ENCODE data around the gene CRIP2. TPM values are rescaled to one million over a fixed set of nuclear protein-coding genes. Genes with fewer than 3 reads are reported as not detected.

CRIP2 gene
- total and polyA plus RNA-seq, 2 of the 13 experiments (the other 11 are each of a cell fraction or from before 2014, with no cell fraction given): 31.6 to 37.9 TPM

GRCh38 chr14:105480807-105481801, 6.5 kb downstream of the CRIP2 start (continued):
- TF ChIP-seq, protein P1, sequence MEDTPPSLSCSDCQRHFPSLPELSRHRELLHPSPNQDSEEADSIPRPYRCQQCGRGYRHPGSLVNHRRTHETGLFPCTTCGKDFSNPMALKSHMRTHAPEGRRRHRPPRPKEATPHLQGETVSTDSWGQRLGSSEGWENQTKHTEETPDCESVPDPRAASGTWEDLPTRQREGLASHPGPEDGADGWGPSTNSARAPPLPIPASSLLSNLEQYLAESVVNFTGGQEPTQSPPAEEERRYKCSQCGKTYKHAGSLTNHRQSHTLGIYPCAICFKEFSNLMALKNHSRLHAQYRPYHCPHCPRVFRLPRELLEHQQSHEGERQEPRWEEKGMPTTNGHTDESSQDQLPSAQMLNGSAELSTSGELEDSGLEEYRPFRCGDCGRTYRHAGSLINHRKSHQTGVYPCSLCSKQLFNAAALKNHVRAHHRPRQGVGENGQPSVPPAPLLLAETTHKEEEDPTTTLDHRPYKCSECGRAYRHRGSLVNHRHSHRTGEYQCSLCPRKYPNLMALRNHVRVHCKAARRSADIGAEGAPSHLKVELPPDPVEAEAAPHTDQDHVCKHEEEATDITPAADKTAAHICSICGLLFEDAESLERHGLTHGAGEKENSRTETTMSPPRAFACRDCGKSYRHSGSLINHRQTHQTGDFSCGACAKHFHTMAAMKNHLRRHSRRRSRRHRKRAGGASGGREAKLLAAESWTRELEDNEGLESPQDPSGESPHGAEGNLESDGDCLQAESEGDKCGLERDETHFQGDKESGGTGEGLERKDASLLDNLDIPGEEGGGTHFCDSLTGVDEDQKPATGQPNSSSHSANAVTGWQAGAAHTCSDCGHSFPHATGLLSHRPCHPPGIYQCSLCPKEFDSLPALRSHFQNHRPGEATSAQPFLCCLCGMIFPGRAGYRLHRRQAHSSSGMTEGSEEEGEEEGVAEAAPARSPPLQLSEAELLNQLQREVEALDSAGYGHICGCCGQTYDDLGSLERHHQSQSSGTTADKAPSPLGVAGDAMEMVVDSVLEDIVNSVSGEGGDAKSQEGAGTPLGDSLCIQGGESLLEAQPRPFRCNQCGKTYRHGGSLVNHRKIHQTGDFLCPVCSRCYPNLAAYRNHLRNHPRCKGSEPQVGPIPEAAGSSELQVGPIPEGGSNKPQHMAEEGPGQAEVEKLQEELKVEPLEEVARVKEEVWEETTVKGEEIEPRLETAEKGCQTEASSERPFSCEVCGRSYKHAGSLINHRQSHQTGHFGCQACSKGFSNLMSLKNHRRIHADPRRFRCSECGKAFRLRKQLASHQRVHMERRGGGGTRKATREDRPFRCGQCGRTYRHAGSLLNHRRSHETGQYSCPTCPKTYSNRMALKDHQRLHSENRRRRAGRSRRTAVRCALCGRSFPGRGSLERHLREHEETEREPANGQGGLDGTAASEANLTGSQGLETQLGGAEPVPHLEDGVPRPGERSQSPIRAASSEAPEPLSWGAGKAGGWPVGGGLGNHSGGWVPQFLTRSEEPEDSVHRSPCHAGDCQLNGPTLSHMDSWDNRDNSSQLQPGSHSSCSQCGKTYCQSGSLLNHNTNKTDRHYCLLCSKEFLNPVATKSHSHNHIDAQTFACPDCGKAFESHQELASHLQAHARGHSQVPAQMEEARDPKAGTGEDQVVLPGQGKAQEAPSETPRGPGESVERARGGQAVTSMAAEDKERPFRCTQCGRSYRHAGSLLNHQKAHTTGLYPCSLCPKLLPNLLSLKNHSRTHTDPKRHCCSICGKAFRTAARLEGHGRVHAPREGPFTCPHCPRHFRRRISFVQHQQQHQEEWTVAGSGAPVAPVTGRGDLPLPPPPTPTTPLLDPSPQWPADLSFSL (CRISPR knock-in tag; IDR thresholded peaks at IDR 0.05): no peak
- TF ChIP-seq BCL6 (CRISPR knock-in tag; IDR thresholded peaks at IDR 0.05) (0 out of 2 replicates have a peak, but pooled peaks have one; percentile 23), THAP9 (CRISPR knock-in tag; IDR thresholded peaks at IDR 0.05; ENCODE audit: borderline replicate concordance) (peak; percentile 40; the same call in 1 of the 2 replicates), MXI1 (IDR thresholded peaks at IDR 0.05; ENCODE audit: borderline replicate concordance, low read depth, low read length) (peak; percentile 77; the same call in 1 of the 3 replicates), ZMYM4 (CRISPR knock-in tag; IDR thresholded peaks at IDR 0.05) (no peak), PCBP1 (IDR thresholded peaks at IDR 0.05; ENCODE audit: borderline replicate concordance, low read depth, low read length) (no peak), HMG20B (CRISPR knock-in tag; conservative IDR thresholded peaks at IDR 0.05) (no peak), KLF16 (CRISPR knock-in tag; IDR thresholded peaks at IDR 0.05) (peak in 1 of 2 experiments; percentile 63; a peak in 1 of 4 replicates)
- TF ChIP-seq, protein P2, sequence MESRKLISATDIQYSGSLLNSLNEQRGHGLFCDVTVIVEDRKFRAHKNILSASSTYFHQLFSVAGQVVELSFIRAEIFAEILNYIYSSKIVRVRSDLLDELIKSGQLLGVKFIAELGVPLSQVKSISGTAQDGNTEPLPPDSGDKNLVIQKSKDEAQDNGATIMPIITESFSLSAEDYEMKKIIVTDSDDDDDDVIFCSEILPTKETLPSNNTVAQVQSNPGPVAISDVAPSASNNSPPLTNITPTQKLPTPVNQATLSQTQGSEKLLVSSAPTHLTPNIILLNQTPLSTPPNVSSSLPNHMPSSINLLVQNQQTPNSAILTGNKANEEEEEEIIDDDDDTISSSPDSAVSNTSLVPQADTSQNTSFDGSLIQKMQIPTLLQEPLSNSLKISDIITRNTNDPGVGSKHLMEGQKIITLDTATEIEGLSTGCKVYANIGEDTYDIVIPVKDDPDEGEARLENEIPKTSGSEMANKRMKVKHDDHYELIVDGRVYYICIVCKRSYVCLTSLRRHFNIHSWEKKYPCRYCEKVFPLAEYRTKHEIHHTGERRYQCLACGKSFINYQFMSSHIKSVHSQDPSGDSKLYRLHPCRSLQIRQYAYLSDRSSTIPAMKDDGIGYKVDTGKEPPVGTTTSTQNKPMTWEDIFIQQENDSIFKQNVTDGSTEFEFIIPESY (CRISPR knock-in tag; IDR thresholded peaks at IDR 0.05): peak; percentile 84
- TF ChIP-seq, protein P3, sequence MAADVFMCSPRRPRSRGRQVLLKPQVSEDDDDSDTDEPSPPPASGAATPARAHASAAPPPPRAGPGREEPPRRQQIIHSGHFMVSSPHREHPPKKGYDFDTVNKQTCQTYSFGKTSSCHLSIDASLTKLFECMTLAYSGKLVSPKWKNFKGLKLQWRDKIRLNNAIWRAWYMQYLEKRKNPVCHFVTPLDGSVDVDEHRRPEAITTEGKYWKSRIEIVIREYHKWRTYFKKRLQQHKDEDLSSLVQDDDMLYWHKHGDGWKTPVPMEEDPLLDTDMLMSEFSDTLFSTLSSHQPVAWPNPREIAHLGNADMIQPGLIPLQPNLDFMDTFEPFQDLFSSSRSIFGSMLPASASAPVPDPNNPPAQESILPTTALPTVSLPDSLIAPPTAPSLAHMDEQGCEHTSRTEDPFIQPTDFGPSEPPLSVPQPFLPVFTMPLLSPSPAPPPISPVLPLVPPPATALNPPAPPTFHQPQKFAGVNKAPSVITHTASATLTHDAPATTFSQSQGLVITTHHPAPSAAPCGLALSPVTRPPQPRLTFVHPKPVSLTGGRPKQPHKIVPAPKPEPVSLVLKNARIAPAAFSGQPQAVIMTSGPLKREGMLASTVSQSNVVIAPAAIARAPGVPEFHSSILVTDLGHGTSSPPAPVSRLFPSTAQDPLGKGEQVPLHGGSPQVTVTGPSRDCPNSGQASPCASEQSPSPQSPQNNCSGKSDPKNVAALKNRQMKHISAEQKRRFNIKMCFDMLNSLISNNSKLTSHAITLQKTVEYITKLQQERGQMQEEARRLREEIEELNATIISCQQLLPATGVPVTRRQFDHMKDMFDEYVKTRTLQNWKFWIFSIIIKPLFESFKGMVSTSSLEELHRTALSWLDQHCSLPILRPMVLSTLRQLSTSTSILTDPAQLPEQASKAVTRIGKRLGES (CRISPR knock-in tag; IDR thresholded peaks at IDR 0.05; ENCODE audit: borderline replicate concordance): no peak
- TF ChIP-seq, protein P4, sequence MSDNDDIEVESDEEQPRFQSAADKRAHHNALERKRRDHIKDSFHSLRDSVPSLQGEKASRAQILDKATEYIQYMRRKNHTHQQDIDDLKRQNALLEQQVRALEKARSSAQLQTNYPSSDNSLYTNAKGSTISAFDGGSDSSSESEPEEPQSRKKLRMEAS (IDR thresholded peaks at IDR 0.05): peak; percentile 74

Measured in HepG2 (cell line).